ENCODE results near the gene WDFY4.

Gene WDFY4

GRCh38 chr10:49005270-49005669 is 320.6 kb downstream of the WDFY4 start:
- no peak for DNase-seq

- no peak for DNase-seq
Observed at GRCh38 chr10:49007129-49007528, 322.5 kb downstream of the WDFY4 start.

GRCh38 chr10:49008091-49008490 is 323.4 kb downstream of the WDFY4 start:
- DNase-seq: no peak

- no peak for DNase-seq
Observed at GRCh38 chr10:49008505-49009198, 324.0 kb downstream of the WDFY4 start.

GRCh38 chr10:49009199-49009979 is 324.7 kb downstream of the WDFY4 start:
- no peak for DNase-seq

- no peak for DNase-seq
Observed at GRCh38 chr10:49010295-49010694, 325.6 kb downstream of the WDFY4 start.

GRCh38 chr10:49010865-49011264 is 326.2 kb downstream of the WDFY4 start:
- DNase-seq: no peak

GRCh38 chr10:49011756-49012155 is 327.1 kb downstream of the WDFY4 start:
- no peak for DNase-seq

- no peak for DNase-seq
Observed at GRCh38 chr10:49012603-49013002, 327.9 kb downstream of the WDFY4 start.

GRCh38 chr10:49015700-49016099 is 331.0 kb downstream of the WDFY4 start:
- no peak for DNase-seq

GRCh38 chr10:49021685-49022084 is 337.0 kb downstream of the WDFY4 start:
- no peak for DNase-seq

GRCh38 chr10:49023071-49023470 is 338.4 kb downstream of the WDFY4 start:
- DNase-seq: no peak

GRCh38 chr10:49023752-49024151 is 339.1 kb downstream of the WDFY4 start:
- DNase-seq: no peak

GRCh38 chr10:49024484-49024883 is 339.8 kb downstream of the WDFY4 start:
- no peak for DNase-seq

- DNase-seq: no peak
Observed at GRCh38 chr10:49025347-49025983, 340.8 kb downstream of the WDFY4 start.

GRCh38 chr10:49028639-49029038 is 344.0 kb downstream of the WDFY4 start:
- DNase-seq: no peak

GRCh38 chr10:49029666-49030065 is 345.0 kb downstream of the WDFY4 start:
- DNase-seq: no peak

All from CD4-positive, alpha-beta T cell treated with Interleukin-1 beta for 1 hour (primary cell).